MM.1S (cell line): ENCODE results near the gene FARS2.
"Not testable (repeated sequence)": the region's sequence is repeated elsewhere in the genome, so short reads cannot be mapped to it uniquely, and the experiment has no call there.

Source experiments
- DNase-seq: peaks from one replicate; pipeline ENCODE4 v3.0.0-alpha.2; 2015
- H2AFZ ChIP-seq: fragments of 300-600 bp; sonication (generic); 2 replicates; pipeline ENCODE4 v1.6.0; 2016; ENCODE audit warnings: antibody characterized with exemption, low read length
- H3F3A ChIP-seq: fragments of 300-600 bp; sonication (generic); 2 replicates; pipeline ENCODE4 v1.6.1; 2016; ENCODE audit warnings: mild to moderate bottlenecking, antibody characterized with exemption, low read length, moderate library complexity, mixed read lengths; ENCODE audit not compliant: insufficient read depth
- H3K27ac ChIP-seq: fragments of 300-600 bp; sonication (generic); 2 replicates; pipeline ENCODE4 v1.5.1; 2016; ENCODE audit warnings: mild to moderate bottlenecking, low read length
- H3K27me3 ChIP-seq: fragments of 300-600 bp; sonication (generic); replicated peaks from 2 replicates; pipeline ENCODE4 v1.6.0; 2016; ENCODE audit warnings: low read length; ENCODE audit not compliant: insufficient read depth
- H3K36me3 ChIP-seq: fragments of 300-600 bp; sonication (generic); replicated peaks from 2 replicates; pipeline ENCODE4 v1.6.1; 2016; ENCODE audit warnings: mild to moderate bottlenecking, low read length, mixed read lengths; ENCODE audit not compliant: insufficient read depth
- H3K4me1 ChIP-seq: fragments of 300-600 bp; sonication (generic); 2 replicates; pipeline ENCODE4 v1.6.1; 2016; ENCODE audit warnings: low read length, mixed read lengths
- H3K4me2 ChIP-seq: fragments of 300-600 bp; sonication (generic); 2 replicates; pipeline ENCODE4 v1.6.0; 2016; ENCODE audit warnings: low read depth, low read length
- H3K4me3 ChIP-seq: fragments of 300-600 bp; sonication (generic); 2 replicates; pipeline ENCODE4 v1.5.1; 2016; ENCODE audit warnings: low read length, mixed read lengths
- H3K79me2 ChIP-seq: fragments of 300-600 bp; sonication (generic); 2 replicates; pipeline ENCODE4 v1.6.1; 2016; ENCODE audit warnings: mixed run types, low read length, mixed read lengths
- H3K9ac ChIP-seq: fragments of 300-600 bp; sonication (generic); 2 replicates; pipeline ENCODE4 v1.6.1; 2016; ENCODE audit warnings: low read length, mixed read lengths
- H3K9me2 ChIP-seq: fragments of 300-600 bp; sonication (generic); replicated peaks from 2 replicates; pipeline ENCODE4 v1.6.1; 2016; ENCODE audit warnings: mild to moderate bottlenecking, low read length, mixed read lengths; ENCODE audit not compliant: insufficient read depth
- H3K9me3 ChIP-seq: fragments of 300-600 bp; sonication (generic); replicated peaks from 2 replicates; pipeline ENCODE4 v1.6.1; 2016; ENCODE audit warnings: mild to moderate bottlenecking, low read length, mixed read lengths; ENCODE audit not compliant: insufficient read depth
- H4K20me1 ChIP-seq: fragments of 300-600 bp; sonication (generic); 2 replicates; pipeline ENCODE4 v1.6.1; 2016; ENCODE audit warnings: mild to moderate bottlenecking, low read length, moderate library complexity, mixed read lengths; ENCODE audit not compliant: insufficient read depth
- EZH2 ChIP-seq: fragments of 300-600 bp; sonication (generic); optimal IDR thresholded peaks from 2 replicates; pipeline ENCODE3; 2017; ENCODE audit warnings: low read depth, mild to moderate bottlenecking, antibody characterized with exemption, low read length, mixed read lengths
- EZH2phosphoT487 ChIP-seq: fragments of 300-600 bp; sonication (generic); IDR thresholded peaks from 2 replicates; pipeline ENCODE4 v1.6.1; 2018; ENCODE audit warnings: antibody characterized with exemption, low read length
- TF ChIP-seq, protein P1 (sequence below): fragments of 300-600 bp; sonication (generic); IDR thresholded peaks from 2 replicates; pipeline ENCODE4 v1.5.1; 2016; ENCODE audit warnings: antibody characterized with exemption, low read length, mixed read lengths

Gene FARS2

DNA sequence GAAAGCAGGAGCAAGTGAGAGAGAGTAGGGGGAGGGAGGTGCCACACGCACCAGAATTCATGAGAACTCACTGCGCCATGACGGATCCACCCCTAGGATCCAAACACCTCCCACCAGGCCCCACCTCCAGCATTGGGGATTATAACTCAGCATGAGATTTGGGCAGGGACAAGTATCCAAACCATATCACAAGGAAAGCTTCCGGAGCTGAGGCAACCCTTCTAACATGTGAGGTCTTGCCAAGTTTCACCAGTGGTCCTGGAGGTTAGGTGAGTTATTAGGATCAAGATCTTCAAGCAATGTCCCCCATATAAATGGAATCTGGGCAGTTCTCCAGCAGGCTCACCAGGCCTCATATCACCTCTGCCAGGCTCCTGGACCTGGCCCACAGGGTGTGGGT is 437.0 kb downstream of the FARS2 start:
- DNase-seq: no peak
- no peaks in the 10 kb centered on the region for H3K27me3 ChIP-seq
- no peaks in the 10 kb centered on the region for H3K4me1 ChIP-seq
- no peak overlapping the region for H3K4me2 ChIP-seq
- H3K27ac ChIP-seq: no peak overlapping the region
- H3K4me3 ChIP-seq: no peak overlapping the region
- no peaks in the 10 kb centered on the region for H3K9me3 ChIP-seq
- no peak overlapping the region for H3K9ac ChIP-seq
- TF ChIP-seq, protein P1, sequence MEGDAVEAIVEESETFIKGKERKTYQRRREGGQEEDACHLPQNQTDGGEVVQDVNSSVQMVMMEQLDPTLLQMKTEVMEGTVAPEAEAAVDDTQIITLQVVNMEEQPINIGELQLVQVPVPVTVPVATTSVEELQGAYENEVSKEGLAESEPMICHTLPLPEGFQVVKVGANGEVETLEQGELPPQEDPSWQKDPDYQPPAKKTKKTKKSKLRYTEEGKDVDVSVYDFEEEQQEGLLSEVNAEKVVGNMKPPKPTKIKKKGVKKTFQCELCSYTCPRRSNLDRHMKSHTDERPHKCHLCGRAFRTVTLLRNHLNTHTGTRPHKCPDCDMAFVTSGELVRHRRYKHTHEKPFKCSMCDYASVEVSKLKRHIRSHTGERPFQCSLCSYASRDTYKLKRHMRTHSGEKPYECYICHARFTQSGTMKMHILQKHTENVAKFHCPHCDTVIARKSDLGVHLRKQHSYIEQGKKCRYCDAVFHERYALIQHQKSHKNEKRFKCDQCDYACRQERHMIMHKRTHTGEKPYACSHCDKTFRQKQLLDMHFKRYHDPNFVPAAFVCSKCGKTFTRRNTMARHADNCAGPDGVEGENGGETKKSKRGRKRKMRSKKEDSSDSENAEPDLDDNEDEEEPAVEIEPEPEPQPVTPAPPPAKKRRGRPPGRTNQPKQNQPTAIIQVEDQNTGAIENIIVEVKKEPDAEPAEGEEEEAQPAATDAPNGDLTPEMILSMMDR: no peak
- TF ChIP-seq EZH2phosphoT487 (no peak), EZH2 (no peak)
- no peaks in the 10 kb centered on the region for H3K9me2 ChIP-seq
- no peaks in the 10 kb centered on the region for H3K79me2 ChIP-seq
- no peaks in the 10 kb centered on the region for H3F3A ChIP-seq
- H4K20me1 ChIP-seq: no peaks in the 10 kb centered on the region
- H3K36me3 ChIP-seq: no peaks in the 10 kb centered on the region
- no peak overlapping the region for H2AFZ ChIP-seq

DNA sequence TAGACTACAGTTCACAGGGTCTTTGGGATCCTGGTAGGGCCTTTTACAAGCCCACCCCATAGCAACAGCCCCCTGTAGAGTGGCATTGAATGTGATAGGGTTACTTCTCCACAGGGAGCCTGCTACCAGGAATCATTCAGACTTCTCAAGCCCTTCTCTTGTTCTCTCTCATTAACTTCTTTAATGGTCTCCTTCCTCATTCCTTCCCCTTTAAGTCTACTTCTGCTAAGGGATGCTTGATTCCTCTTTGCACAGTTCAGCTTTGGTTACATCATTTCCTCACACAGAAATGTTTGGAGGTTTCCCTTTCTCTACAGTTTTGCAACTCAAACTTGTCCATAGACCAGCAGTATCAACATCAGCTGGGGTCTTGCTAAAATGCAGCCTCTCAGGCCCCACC is 437.8 kb downstream of the FARS2 start:
- H3K9ac ChIP-seq, H3K9me3 ChIP-seq, H3K9me2 ChIP-seq, H2AFZ ChIP-seq, H3K79me2 ChIP-seq, H3K4me3 ChIP-seq, H3K27ac ChIP-seq, H4K20me1 ChIP-seq, H3K4me1 ChIP-seq, H3K36me3 ChIP-seq, DNase-seq, H3K4me2 ChIP-seq, H3F3A ChIP-seq, H3K27me3 ChIP-seq: not testable (repeated sequence)

DNA sequence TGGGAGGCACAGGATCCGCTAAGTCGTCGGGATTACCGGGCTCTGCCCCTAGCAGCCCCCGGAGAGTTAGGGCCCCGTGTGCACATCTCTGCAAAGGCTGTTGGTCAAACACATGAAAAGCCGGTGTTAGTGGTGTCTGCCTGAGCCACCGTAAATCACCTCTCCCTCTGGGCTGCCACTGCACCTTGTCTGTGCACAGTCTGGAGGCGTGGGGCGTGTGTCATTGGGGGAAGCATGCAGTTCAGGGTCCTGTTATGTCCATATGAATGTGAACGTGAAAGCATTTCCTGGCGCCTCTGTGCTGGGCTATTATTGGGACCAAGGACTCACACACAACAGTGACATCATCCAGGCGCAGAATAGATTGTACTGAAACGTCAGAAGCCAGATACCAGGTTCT is 439.9 kb downstream of the FARS2 start:
- Histone ChIP-seq H3K9ac (no peak overlapping the region), H3K4me3 (no peak overlapping the region), H4K20me1 (no peaks in the 10 kb centered on the region), H2AFZ (no peak overlapping the region), H3K27me3 (no peaks in the 10 kb centered on the region), H3K27ac (no peak overlapping the region), H3K4me2 (no peak overlapping the region), H3F3A (no peaks in the 10 kb centered on the region), H3K9me3 (no peaks in the 10 kb centered on the region), H3K79me2 (no peaks in the 10 kb centered on the region), H3K9me2 (no peaks in the 10 kb centered on the region), H3K36me3 (no peaks in the 10 kb centered on the region), H3K4me1 (no peaks in the 10 kb centered on the region)
- DNase-seq: no peak
- no peak for TF ChIP-seq EZH2
- TF ChIP-seq, protein P1: no peak
- TF ChIP-seq EZH2phosphoT487: no peak

DNA sequence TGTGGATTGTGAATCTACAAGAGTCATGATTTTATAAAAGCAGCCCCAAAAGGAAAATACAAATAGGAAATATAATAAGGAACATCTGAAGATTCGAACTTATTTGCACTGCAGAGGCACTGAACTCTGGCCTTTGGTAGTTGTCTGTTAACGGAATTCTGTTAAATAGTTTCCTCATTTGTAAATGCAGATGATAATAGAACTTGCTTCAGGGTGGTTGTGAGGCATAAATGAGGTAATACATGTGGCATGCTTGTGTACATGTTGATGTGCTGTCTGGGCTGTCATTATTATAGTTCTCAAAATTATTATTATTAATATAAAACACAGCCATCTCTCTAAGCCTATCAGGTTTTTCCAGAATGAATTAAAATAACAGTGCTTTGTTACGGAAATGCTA is 443.4 kb downstream of the FARS2 start:
- Histone ChIP-seq H2AFZ (no peak overlapping the region), H3K4me3 (no peak overlapping the region), H3K79me2 (no peaks in the 10 kb centered on the region), H3K4me2 (no peak overlapping the region), H3F3A (no peaks in the 10 kb centered on the region), H3K27me3 (no peaks in the 10 kb centered on the region), H3K9me3 (no peaks in the 10 kb centered on the region), H3K9me2 (no peaks in the 10 kb centered on the region), H3K4me1 (no peaks in the 10 kb centered on the region), H3K9ac (no peak overlapping the region), H3K36me3 (no peaks in the 10 kb centered on the region), H4K20me1 (no peaks in the 10 kb centered on the region), H3K27ac (no peak overlapping the region)
- no peak for DNase-seq
- TF ChIP-seq EZH2phosphoT487 (no peak), EZH2 (no peak)
- TF ChIP-seq, protein P1: no peak
